Caco-2 (cell line): ENCODE results near the gene MGAT4A. TPM values are rescaled to one million over a fixed set of nuclear protein-coding genes. Genes with fewer than 3 reads are reported as not detected.
A peak's percentile ranks its signal among the peaks of the same experiment; 100 is the strongest.
"Not testable (repeated sequence)": the region's sequence is repeated elsewhere in the genome, so short reads cannot be mapped to it uniquely, and the experiment has no call there.

ENCODE experiments used
- BruUV-seq: library from RNA; stranded (reverse); fragments of 400-500 nt; replicated peaks from 2 replicates; lab custom pipeline; 2021; lab: Mats Ljungman, UMichigan
- CTCF ChIA-PET: fragments of 300-600 bp; sonication (Branson Sonifier 250); formaldehyde crosslinking; loops from one replicate; lab custom pipeline; 2022; ENCODE audit warnings: antibody characterized with exemption; lab: Charles Lee
- POLR2A ChIA-PET: fragments of 300-600 bp; sonication (Branson Sonifier 250); formaldehyde crosslinking; loops from one replicate; lab custom pipeline; 2022; ENCODE audit warnings: antibody characterized with exemption; lab: Charles Lee
- DNase-seq, 2 experiments: peaks; one replicate each; pipeline versions ENCODE4 v3.0.0 to v3.0.0-alpha.2; 2020 to 2022
- H3K27me3 ChIP-seq: replicated peaks from 2 replicates; pipeline ENCODE4 v1.6.0; 2011; ENCODE audit warnings: low read length; ENCODE audit not compliant: control insufficient read depth, insufficient read depth
- H3K36me3 ChIP-seq: 2 replicates; pipeline ENCODE4 v1.5.1; 2011; ENCODE audit warnings: low read length; ENCODE audit not compliant: control insufficient read depth, insufficient read depth
- H3K4me1 ChIP-seq: fragments of 250-450 bp; sonication (Bioruptor Pico); 2 replicates; pipeline ENCODE4 v1.5.1; 2020; ENCODE audit warnings: mild to moderate bottlenecking
- H3K4me3 ChIP-seq: 2 replicates; pipeline ENCODE4 v1.5.1; 2011; ENCODE audit warnings: low read depth, mild to moderate bottlenecking, control low read depth, low read length
- H3K9me3 ChIP-seq: fragments of 250-450 bp; sonication (Bioruptor Pico); 2 replicates; pipeline ENCODE4 v1.5.1; 2020; ENCODE audit warnings: mild to moderate bottlenecking, moderate library complexity
- H3K27ac Mint-ChIP-seq: one replicate; pipeline ENCODE4 v1.8.0; 2022; ENCODE audit warnings: mixed read lengths; ENCODE audit not compliant: unreplicated experiment
- H3K27me3 Mint-ChIP-seq: one replicate; pipeline ENCODE4 v1.8.0; 2022; ENCODE audit warnings: mixed read lengths; ENCODE audit not compliant: insufficient read depth, unreplicated experiment
- H3K36me3 Mint-ChIP-seq: one replicate; pipeline ENCODE4 v1.8.0; 2022; ENCODE audit warnings: mild to moderate bottlenecking, mixed read lengths; ENCODE audit not compliant: insufficient read depth, unreplicated experiment
- H3K4me1 Mint-ChIP-seq: one replicate; pipeline ENCODE4 v1.8.0; 2022; ENCODE audit warnings: low read depth, mixed read lengths; ENCODE audit not compliant: unreplicated experiment
- H3K4me3 Mint-ChIP-seq: one replicate; pipeline ENCODE4 v1.8.0; 2022; ENCODE audit warnings: mild to moderate bottlenecking, moderate library complexity, mixed read lengths; ENCODE audit not compliant: unreplicated experiment
- H3K9me3 Mint-ChIP-seq: one replicate; pipeline ENCODE4 v1.8.0; 2022; ENCODE audit warnings: mixed read lengths; ENCODE audit not compliant: unreplicated experiment
- CTCF ChIP-seq, 2 experiments: fragments of 200-600 bp in 1 of 2; IDR thresholded peaks; 1 replicate in 1 of 2; 2 replicates in 1 of 2; pipeline versions ENCODE4 v1.5.1 to v1.8.0; 2011 to 2022; ENCODE audit warnings: antibody characterized with exemption in 1 of 2, control low read depth in 1 of 2, inconsistent platforms in 1 of 2, low read depth in 1 of 2, low read length in 1 of 2, mild to moderate bottlenecking in 1 of 2, moderate library complexity in 1 of 2; ENCODE audit not compliant: insufficient read depth in 1 of 2, severe bottlenecking in 1 of 2, unreplicated experiment in 1 of 2
- intact Hi-C: fragments of 100-400 bp; cut with micrococcal nuclease; formaldehyde crosslinking; loops from one replicate; pipeline ENCODE4 v1.10.0; 2022; ENCODE audit not compliant: unreplicated experiment
- total RNA-seq: library from RNA; stranded (reverse); gene quantifications from 2 replicates; pipeline ENCODE4 v1.2.3, GENCODE V29; 2022

Gene MGAT4A
- total RNA-seq, 1 experiment from 2014 or later, result 63.7 TPM

GRCh38 chr2:98663511-98664090, 67.3 kb downstream of the MGAT4A start:
- no peaks in the 10 kb centered on the region for H3K27me3 ChIP-seq
- BruUV-seq, result no TSS peak
- Mint-ChIP-seq H3K27me3 (no peaks in the 10 kb centered on the region), H3K36me3 (peaks cover 35% of the 10 kb centered on the region), H3K9me3 (peaks cover 39% of the 10 kb centered on the region), H3K4me3 (no peak overlapping the region), H3K4me1 (peaks cover 5% of the 10 kb centered on the region), H3K27ac (peak overlapping the region; percentile 22)
- H3K36me3 ChIP-seq, result no peaks in the 10 kb centered on the region; the same call in 1 of the 2 replicates
- ChIA-PET CTCF (interaction anchor here (0.6 kb wide), 1 partner anchor 55 kb away, joined by 5 read pairs; no protein-coding TSS in a partner anchor), POLR2A (no interaction called here)
- peaks cover 4% of the 10 kb centered on the region; the same call in 1 of the 2 replicates for H3K4me1 ChIP-seq
- intact Hi-C loops, result no loop called here
- no peak for TF ChIP-seq CTCF (IDR thresholded peaks at IDR 0.05; ENCODE audit: insufficient read depth in 1 of 2, low read depth in 1 of 2, low read length in 1 of 2, severe bottlenecking in 1 of 2, unreplicated experiment in 1 of 2)
- no peak for DNase-seq
- no peak overlapping the region for H3K4me3 ChIP-seq
- H3K9me3 ChIP-seq, result no peaks in the 10 kb centered on the region

GRCh38 chr2:98659491-98659840, 71.5 kb downstream of the MGAT4A start:
- H3K4me1 Mint-ChIP-seq, intact Hi-C loops: not testable (repeated sequence)

GRCh38 chr2:98658816-98659490, 72.0 kb downstream of the MGAT4A start:
- POLR2A ChIA-PET, result no interaction called here
- DNase-seq, result no peak
- Histone ChIP-seq H3K4me1 (no peaks in the 10 kb centered on the region), H3K36me3 (no peaks in the 10 kb centered on the region), H3K27me3 (no peaks in the 10 kb centered on the region), H3K4me3 (no peak overlapping the region), H3K9me3 (no peaks in the 10 kb centered on the region)
- H3K27ac Mint-ChIP-seq, result no peak overlapping the region
- intact Hi-C loops, result no loop called here
- peaks cover 17% of the 10 kb centered on the region for H3K9me3 Mint-ChIP-seq
- no peaks in the 10 kb centered on the region for H3K4me1 Mint-ChIP-seq
- H3K4me3 Mint-ChIP-seq, result no peak overlapping the region
- CTCF ChIA-PET, result no interaction called here
- H3K36me3 Mint-ChIP-seq, result peaks cover 16% of the 10 kb centered on the region
- no peaks in the 10 kb centered on the region for H3K27me3 Mint-ChIP-seq
- no peak for TF ChIP-seq CTCF (IDR thresholded peaks at IDR 0.05; ENCODE audit: insufficient read depth in 1 of 2, low read depth in 1 of 2, low read length in 1 of 2, severe bottlenecking in 1 of 2, unreplicated experiment in 1 of 2)
- no TSS peak for BruUV-seq

More at GRCh38 chr2:98659491-98659840, 71.5 kb downstream of the MGAT4A start:
- H3K27me3 ChIP-seq, H3K27ac Mint-ChIP-seq, DNase-seq, CTCF ChIA-PET, H3K36me3 ChIP-seq, H3K4me3 ChIP-seq, BruUV-seq, H3K4me1 ChIP-seq, H3K27me3 Mint-ChIP-seq, POLR2A ChIA-PET, H3K9me3 ChIP-seq, H3K4me3 Mint-ChIP-seq: not testable (repeated sequence)
- Mint-ChIP-seq H3K9me3 (peaks cover 17% of the 10 kb centered on the region), H3K36me3 (peaks cover 16% of the 10 kb centered on the region)
